ENCODE data around the gene INPP5A.
"Not testable (repeated sequence)": the region's sequence is repeated elsewhere in the genome, so short reads cannot be mapped to it uniquely, and the experiment has no call there.

The INPP5A gene

GRCh38 chr10:132504501-132505272 is 32.9 kb upstream of the INPP5A start:
- no peak for DNase-seq

GRCh38 chr10:132505546-132505945 is 32.0 kb upstream of the INPP5A start:
- not testable (repeated sequence) for DNase-seq

- DNase-seq, result no peak
Observed at GRCh38 chr10:132506711-132507408, 30.7 kb upstream of the INPP5A start.

- DNase-seq, result no peak
Observed at GRCh38 chr10:132507409-132507955, 30.1 kb upstream of the INPP5A start.

GRCh38 chr10:132507956-132508490 is 29.6 kb upstream of the INPP5A start:
- no peak for DNase-seq

- DNase-seq, result no peak
Observed at GRCh38 chr10:132508581-132509443, 28.8 kb upstream of the INPP5A start.

GRCh38 chr10:132509506-132510173 is 27.9 kb upstream of the INPP5A start:
- DNase-seq, result no peak

- DNase-seq, result no peak
Observed at GRCh38 chr10:132510174-132510611, 27.4 kb upstream of the INPP5A start.

GRCh38 chr10:132511121-132512051 is 26.2 kb upstream of the INPP5A start:
- no peak for DNase-seq

- DNase-seq, result no peak
Observed at GRCh38 chr10:132512052-132512442, 25.5 kb upstream of the INPP5A start.

GRCh38 chr10:132512693-132513345 is 24.8 kb upstream of the INPP5A start:
- DNase-seq, result no peak

- DNase-seq, result no peak
Observed at GRCh38 chr10:132514821-132515520, 22.6 kb upstream of the INPP5A start.

- DNase-seq, result no peak
Observed at GRCh38 chr10:132515811-132516726, 21.5 kb upstream of the INPP5A start.

GRCh38 chr10:132516771-132517725 is 20.5 kb upstream of the INPP5A start:
- DNase-seq, result no peak

GRCh38 chr10:132517951-132518521 is 19.6 kb upstream of the INPP5A start:
- DNase-seq, result no peak

- DNase-seq, result no peak
Observed at GRCh38 chr10:132518572-132519381, 18.8 kb upstream of the INPP5A start.

Data from activated gamma-delta T cell (primary cell).